ENCODE measurements around the gene MAGOHB.

The MAGOHB gene

GRCh38 chr12:10567813-10568212 lies 45.6 kb downstream of the MAGOHB start:
- TF ChIP-seq CTCF (IDR thresholded peaks at IDR 0.05; ENCODE audit: low read depth, low read length), result no peak
- no peak for DNase-seq (ENCODE audit: extremely low read depth, low read depth)

GRCh38 chr12:10563966-10564365 lies 49.4 kb downstream of the MAGOHB start:
- TF ChIP-seq CTCF (IDR thresholded peaks at IDR 0.05; ENCODE audit: low read depth, low read length), result no peak
- no peak for DNase-seq (ENCODE audit: extremely low read depth, low read depth)

GRCh38 chr12:10563002-10563401 lies 50.4 kb downstream of the MAGOHB start:
- no peak for TF ChIP-seq CTCF (IDR thresholded peaks at IDR 0.05; ENCODE audit: low read depth, low read length)
- no peak for DNase-seq (ENCODE audit: extremely low read depth, low read depth)

- no peak for DNase-seq (ENCODE audit: extremely low read depth, low read depth)
- peak; percentile 58 for TF ChIP-seq CTCF (IDR thresholded peaks at IDR 0.05; ENCODE audit: low read depth, low read length)
Measured at GRCh38 chr12:10562306-10562933, 51.0 kb downstream of the MAGOHB start.

GRCh38 chr12:10559244-10559643 lies 54.2 kb downstream of the MAGOHB start:
- no peak for TF ChIP-seq CTCF (IDR thresholded peaks at IDR 0.05; ENCODE audit: low read depth, low read length)
- no peak for DNase-seq (ENCODE audit: extremely low read depth, low read depth)

GRCh38 chr12:10558789-10559188 lies 54.6 kb downstream of the MAGOHB start:
- DNase-seq (ENCODE audit: extremely low read depth, low read depth), result no peak
- no peak for TF ChIP-seq CTCF (IDR thresholded peaks at IDR 0.05; ENCODE audit: low read depth, low read length)

GRCh38 chr12:10558301-10558700 lies 55.1 kb downstream of the MAGOHB start:
- no peak for DNase-seq (ENCODE audit: extremely low read depth, low read depth)
- no peak for TF ChIP-seq CTCF (IDR thresholded peaks at IDR 0.05; ENCODE audit: low read depth, low read length)

Measured in AG09319 (cell line).